ENCODE results near the gene ZNF827.

Gene ZNF827

GRCh38 chr4:145797278-145797677 lies 141.3 kb downstream of the ZNF827 start:
- DNase-seq: no peak

DNA sequence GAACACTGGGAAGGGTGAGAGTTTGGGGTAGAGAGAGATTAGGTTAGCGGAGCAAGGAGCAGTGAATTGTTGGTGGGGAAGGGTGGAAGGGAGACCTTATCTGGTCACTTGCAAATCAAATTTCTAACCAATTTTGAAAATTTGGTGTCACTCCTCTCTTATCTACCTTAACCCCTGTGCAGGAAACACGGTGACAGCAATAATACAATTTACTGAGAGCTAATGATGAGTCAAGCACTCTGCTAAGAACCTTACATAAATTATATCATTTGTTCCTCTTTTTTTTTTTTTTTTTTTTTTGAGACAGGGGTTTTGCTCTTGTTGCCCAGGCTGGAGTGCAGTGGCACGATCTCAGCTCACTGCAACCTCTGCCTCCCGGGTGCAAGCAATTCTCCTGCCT lies 142.3 kb downstream of the ZNF827 start:
- DNase-seq: no peak

GRCh38 chr4:145795521-145795920 lies 143.1 kb downstream of the ZNF827 start:
- DNase-seq: no peak

- DNase-seq: no peak
Observed at GRCh38 chr4:145792429-145792828, 146.2 kb downstream of the ZNF827 start.

GRCh38 chr4:145791988-145792387 lies 146.6 kb downstream of the ZNF827 start:
- no peak for DNase-seq

GRCh38 chr4:145788755-145789154 lies 149.9 kb downstream of the ZNF827 start:
- DNase-seq: no peak

- DNase-seq: no peak
Observed at GRCh38 chr4:145786830-145787229, 151.8 kb downstream of the ZNF827 start.

- no peak for DNase-seq
Observed at GRCh38 chr4:145786261-145786660, 152.4 kb downstream of the ZNF827 start.

DNA sequence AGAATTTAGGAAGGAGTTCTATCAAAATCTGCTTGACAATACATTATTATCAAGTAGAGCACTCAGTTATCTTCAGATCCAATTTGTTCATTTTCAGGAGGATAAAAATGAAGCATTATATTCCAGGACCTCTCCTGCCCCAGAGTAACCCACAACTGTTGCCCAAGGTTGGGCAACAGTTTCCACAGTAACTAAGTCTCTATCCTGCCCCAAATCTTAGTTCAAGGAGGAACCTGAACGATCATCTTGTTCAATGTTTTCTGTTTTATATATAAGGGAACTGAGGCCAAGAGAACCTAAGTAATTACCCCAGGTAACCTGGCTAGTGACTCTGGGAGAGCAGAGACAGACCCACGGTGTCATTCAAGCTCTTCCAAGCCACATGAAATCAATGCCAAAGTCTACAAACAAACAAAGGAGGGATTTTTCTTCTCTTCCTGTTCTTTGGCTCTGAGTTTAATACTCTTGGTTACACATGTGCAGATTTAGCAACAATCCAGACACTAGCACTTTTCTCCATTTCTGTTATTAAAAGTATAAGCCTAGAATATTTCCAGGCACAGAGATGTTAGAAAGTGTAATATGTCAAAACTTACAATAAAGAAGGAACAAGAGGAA lies 153.1 kb downstream of the ZNF827 start:
- no peak for DNase-seq

- DNase-seq: no peak
Observed at GRCh38 chr4:145784036-145784435, 154.6 kb downstream of the ZNF827 start.

DNA sequence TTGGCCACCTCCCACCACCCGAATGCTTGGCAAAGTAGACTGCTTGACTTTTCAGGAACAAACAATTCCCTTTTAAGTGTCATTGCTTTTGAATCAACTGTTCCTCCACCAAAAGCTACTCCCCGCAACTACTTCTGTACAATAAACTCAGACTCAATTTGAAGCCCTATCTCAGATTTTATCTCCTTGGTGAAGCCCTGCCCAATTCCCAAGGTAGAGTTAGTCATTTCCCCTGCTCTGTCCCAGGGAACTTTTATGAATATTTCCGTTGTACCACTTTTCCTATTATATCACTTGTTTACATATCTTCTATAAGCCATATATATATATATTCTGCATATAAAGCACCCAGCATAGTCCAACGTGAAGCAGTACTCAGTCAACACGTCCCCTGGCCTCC lies 155.9 kb downstream of the ZNF827 start:
- DNase-seq: no peak

DNA sequence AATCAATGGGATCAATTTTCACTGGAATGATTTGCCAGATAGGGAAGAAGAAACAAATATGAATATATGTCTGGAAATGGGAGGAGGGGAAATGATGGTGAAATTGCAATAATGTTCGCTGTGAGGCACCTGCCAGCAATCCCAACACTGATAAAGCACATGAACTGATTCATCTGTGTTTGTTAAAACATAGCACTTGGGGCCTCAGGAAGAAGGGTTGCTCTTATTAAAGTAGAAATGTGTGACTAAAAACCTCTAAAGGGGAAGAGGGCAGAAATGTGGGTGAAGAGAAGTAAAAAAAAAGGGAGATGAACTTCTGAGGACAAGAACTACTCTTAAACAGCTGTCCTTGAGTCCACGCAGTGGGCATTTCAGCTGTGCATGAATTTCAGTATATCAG lies 157.3 kb downstream of the ZNF827 start:
- no peak for DNase-seq

GRCh38 chr4:145779319-145779801 lies 159.3 kb downstream of the ZNF827 start:
- DNase-seq: no peak

GRCh38 chr4:145776208-145776607 lies 162.4 kb downstream of the ZNF827 start:
- DNase-seq: no peak

DNA sequence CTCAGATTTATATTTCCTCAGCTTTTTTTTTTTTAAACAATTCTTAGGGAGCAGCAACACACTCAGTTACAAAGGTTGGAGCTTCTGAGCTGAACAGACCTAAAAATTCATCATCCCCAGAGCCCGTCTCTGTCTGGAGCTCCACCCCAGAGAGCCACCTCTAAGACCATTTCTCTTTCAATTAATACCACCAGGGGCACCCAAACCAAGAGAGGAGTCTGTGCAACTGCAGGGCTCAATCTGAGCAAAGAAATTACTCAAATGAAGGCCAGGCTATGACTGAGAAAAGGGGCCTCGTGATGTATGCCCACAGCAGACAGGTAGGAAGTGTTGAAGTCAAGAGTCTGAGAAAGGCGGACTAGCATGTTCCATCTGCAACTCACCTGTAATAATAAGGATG lies 163.2 kb downstream of the ZNF827 start:
- DNase-seq: no peak

DNA sequence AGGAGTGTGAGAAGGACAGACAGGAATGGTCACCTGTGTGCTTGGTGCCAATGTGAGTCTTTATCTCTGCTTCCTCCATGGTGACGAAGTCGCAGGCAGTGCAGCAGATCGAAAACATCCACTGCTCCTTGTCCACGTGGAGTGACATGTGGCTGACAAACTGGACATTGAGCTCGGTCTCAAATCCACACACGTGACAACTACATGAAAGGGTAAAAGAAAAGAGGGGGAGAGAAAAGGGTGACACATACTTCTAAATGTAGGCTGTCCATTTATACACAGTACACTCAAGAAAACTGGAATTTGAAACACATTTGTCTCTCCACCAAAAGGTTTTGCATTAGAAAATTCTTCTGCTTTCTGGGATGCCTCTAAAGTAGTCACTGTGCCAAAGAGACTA lies 164.2 kb downstream of the ZNF827 start:
- no peak for DNase-seq

DNA sequence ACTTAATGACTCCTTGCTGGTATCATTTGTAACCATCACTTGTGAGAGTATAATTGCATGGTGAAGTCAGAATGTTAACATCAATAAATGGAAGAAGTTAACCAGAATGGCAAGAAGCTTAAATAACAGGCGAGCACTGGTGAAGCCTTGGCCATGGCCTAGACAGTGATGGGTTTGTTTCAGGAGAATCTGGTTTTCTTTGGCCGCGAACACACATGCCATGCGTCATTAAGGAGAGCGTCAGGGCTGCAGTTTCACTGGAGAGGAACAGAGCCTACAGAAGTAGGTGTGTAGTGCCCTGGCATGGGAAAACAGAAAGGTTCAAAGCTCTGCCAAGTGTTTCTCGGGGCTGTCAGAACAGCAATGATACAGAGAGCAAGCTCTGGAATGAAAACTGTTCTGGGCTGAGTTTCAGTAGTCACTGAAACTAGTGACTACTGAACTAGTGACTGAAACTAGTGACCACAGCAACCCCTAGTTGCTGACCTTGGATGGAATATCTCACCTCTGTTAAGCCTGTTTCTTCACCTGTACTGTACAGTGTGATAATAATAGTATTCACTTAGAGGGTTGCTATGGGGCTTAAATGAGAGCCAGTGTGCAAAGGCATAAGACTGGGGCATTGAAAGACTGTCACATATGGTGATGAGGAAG lies 164.9 kb downstream of the ZNF827 start:
- DNase-seq: peak in 4 of 56 donors; percentile 5 to 14 (median 10)

- no peak for DNase-seq
Observed at GRCh38 chr4:145772347-145772746, 166.3 kb downstream of the ZNF827 start.

DNA sequence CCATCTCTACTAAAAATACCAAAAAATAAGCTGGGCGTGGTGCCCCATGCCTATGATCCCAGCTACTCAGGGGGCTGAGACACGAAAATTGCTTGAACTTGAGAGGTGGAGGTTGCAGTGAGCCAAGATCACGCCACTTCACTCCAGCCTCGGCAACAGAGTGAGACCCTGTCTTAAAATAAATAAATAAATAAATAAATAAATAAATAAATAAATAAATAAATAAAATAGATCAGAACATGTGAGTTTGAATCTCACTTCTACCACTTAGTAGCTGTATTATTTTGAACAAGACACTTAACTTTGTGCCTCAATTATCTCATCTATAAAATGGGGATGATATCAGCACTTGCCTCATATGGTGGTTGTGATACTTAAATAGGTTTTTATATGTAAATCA lies 168.5 kb downstream of the ZNF827 start:
- DNase-seq: no peak

DNA sequence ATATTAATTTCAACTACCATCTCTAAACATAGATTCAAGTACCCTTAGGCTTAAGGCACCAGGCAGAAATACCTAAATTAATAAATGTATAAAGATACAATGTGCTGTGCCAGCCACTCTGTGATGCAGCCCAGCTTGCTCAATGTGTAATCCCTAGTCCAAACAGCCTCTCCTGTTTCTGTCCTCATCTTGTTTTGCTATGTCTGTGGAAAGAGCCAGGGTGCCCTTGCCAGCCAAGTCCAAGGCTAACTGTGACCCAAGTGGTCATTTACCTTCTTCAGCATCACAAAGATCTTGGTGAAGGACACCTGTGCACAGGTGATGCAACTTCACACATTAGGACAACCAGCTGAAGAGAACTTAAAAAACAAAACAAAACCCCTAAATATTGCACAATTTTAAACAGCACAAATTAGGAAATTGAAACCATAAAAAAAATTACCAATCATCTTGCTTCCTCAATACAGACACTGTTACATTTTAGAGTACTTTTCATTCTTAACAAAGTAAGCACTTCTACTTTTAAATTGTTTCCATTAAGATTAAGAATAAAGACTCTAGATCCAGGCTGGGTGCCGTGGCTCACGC lies 169.1 kb downstream of the ZNF827 start:
- no peak for DNase-seq

- no peak for DNase-seq
Observed at GRCh38 chr4:145766273-145766672, 172.3 kb downstream of the ZNF827 start.

DNA sequence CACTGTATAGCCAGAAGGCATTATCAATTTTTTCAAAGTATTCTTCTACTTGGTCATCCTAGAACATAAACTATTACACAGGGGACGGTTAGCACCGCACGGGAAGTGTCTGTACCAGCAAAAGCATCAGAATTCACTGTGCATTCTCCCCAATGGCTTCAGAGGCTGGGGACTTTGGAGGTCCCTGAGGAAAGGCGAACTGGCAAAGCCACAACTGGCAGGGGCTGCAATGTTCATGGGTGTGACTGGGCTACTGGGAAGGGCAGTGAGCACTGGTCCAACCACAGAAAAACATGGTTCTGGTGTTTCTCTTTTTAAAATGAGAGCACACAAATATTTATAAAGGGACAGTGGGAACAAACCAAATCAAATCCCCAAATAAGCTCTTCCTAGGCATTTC lies 175.2 kb downstream of the ZNF827 start:
- no peak for DNase-seq

- no peak for DNase-seq
Observed at GRCh38 chr4:145762719-145763118, 175.9 kb downstream of the ZNF827 start.

Measured in nucleus accumbens (tissue), 56 donors.